ENCODE results near the gene SH3RF2.

The SH3RF2 gene

GRCh38 chr5:146051678-146052077 lies 115.3 kb downstream of the SH3RF2 start:
- no peak for DNase-seq

DNA sequence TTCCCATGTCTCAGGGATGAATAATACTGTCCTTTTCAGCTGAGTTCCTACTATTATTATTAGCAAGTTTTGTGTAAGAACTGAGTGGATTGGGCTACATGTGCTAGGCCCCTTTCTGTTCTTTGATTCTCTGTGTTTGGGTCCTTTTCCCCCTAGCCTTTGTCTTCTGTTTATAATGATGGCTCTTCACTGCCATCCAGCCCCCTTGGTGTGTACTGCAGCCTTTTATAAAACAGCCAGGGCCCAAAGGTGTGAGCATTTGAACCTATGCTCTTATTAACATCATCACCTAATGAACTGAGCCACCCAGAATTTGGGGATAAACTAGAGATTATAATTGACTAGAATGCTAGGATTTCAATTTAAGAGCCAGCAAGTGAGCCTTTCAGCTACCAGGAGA lies 116.4 kb downstream of the SH3RF2 start:
- no peak for DNase-seq

DNA sequence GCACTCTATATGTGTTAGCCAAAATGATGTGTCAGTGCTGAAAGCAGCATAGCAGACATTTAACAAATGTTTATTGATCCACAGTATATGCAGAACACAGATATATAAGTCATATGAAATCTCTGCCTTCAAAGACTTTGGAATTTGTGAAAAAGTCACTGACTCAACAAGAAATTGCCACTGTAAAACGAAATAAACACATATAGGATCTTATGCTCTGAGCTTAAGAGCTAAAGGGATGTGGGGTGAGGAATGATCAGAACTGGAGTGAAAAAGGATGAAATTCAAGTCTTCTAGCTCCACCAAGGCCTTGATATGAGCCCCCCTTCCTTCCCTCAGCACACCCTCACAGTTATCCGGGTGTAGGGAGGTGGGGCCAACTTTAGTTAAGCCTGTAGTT lies 119.1 kb downstream of the SH3RF2 start:
- no peak for DNase-seq

GRCh38 chr5:146059460-146060220 lies 123.3 kb downstream of the SH3RF2 start:
- DNase-seq = no peak

DNA sequence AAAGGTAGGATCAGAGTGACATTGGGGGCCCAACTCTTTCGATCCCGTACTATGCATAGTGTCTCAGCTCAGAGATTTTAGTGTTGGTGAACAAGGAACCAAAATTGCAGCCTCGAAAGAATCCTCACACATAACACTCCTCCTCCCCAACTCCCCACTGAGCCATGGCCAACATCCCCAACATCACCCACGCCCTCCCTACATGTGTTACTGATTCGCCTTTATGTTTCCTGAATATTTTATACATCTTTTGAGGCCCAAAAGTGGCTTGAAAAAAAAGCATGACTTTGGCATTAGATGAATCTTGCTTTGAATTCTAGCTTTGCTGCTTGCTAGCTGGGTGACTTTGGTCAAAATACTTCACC lies 123.8 kb downstream of the SH3RF2 start:
- no peak for DNase-seq

DNA sequence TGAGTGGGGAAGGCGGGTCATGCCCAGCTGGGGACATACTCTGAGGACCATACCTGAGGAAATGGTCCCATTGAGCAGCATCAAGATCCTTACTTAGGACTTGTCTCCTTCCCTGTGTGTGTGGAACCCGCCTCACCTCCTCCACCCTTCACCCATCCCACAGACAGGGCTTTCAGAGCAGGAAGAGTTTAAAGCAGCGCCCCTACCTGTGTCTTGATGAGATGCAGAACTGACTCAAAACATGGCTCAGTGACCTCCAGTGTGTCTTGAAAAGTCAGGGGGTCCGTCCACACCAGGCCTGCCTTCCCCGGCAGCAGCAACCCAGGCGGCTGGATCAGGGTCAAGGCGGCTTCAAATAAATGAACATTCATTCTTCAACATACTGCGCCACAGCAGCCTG lies 130.6 kb downstream of the SH3RF2 start:
- no peak for DNase-seq

- DNase-seq = no peak
Measured at GRCh38 chr5:146068206-146068605, 131.8 kb downstream of the SH3RF2 start.

- DNase-seq = no peak
Measured at GRCh38 chr5:146068977-146069779, 132.8 kb downstream of the SH3RF2 start.

- no peak for DNase-seq
Measured at GRCh38 chr5:146069780-146070099, 133.4 kb downstream of the SH3RF2 start.

- no peak for DNase-seq
Measured at GRCh38 chr5:146070746-146071145, 134.4 kb downstream of the SH3RF2 start.

DNA sequence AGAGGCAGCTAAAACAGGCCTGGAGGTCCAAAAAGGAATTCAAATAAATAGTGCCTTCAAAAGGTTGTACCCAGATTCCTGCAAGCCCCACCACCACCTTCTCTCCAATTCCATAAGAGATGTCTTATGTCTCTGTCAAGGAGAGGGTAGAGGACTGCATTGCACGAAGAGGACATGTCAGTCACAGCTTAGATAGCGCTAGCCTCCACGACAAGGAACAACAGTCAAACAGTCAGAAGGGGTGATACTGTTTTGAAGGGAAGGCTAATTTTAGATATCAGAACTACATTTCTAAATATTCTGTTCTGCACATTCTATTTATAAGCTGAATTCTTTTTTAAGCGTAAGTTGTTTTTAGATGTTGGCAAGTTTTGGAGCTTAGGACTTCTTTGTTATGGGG lies 134.8 kb downstream of the SH3RF2 start:
- no peak for DNase-seq

DNA sequence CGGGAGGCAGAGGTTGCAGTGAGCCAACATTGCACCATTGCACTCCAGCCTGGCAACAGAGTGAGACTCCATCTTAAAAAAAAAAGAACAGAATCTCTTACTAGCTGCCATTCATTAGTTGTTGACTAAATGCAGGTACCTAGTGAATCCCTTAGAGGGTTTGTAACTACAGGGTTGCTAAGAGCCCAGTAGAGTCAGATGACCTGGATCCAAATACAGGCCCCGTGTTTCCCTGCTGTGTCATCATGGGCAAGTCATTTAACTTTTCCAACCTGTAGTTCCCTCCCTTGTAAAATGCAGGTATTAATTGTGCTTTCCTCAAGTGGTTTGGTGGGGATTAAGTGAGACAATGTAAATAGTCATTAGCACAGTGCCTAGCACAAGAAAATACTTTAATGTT lies 136.2 kb downstream of the SH3RF2 start:
- DNase-seq = no peak

DNA sequence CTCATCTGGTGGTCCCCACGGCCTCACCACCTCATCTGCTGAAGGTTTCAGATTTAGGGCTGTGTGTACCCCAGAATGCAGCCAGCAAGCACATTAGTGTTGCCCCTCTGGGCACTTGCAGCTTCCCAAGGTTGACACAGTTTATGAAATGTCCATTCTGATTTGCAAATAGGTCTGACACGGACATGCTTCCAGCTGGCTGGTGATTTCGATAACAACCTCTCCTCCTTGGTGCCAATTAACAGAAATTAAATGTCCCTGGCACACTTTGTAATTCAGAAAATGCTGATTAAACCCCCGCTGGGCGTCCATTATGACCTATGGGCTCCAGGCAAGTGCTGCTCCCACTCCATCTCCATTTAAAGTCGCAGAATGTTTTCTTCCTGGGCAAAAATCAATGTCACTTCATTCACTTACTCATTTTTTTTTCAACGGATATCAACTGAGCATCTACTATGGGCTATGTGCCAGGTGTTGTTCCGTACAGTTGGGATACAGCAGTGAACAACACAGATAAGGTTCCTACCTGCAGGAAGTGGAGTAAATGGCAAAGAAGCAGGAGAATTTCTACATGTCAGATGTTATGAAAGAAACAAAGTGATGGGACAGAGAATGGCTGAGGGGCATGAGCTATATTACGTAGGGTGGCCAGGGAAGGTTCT lies 137.0 kb downstream of the SH3RF2 start:
- DNase-seq = no peak

GRCh38 chr5:146076028-146076427 lies 139.7 kb downstream of the SH3RF2 start:
- DNase-seq = no peak

DNA sequence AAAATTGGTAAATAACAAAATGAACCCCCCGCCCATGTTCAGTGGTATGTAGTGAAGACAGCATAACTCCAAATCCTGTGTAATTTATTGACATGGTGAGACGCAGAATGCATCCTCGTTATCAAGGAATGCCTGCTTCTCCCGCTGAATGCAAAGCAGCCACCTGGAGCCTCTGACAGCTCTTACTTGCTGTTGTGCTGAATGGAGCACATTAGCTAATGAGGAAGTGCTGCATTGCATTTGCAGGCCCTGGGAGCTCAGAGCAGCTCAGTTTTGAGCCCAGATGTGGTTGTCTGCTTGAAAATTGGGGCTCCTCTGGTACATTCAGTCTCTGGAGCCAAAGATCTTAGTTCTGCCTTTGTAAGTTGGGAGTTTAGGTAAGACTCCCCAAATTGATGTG lies 140.1 kb downstream of the SH3RF2 start:
- no peak for DNase-seq

DNA sequence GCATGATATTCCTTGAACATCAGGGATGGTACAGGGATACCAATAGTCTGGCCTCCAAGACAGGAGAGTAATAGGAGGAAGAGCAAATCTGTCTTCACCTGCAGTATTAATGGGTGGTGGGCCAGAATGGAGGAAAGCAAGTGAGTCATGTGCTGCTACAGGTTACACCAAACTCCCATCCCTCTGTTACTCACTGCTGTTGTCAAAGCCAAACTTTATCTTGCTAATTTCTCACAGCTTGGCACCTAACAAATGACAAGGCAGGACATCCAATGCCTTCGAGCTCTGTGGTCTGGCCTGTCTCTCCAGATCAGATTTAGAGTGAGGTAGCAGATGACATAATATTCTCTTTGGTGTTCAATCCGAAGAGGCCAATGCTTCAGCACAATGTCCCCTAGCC lies 142.2 kb downstream of the SH3RF2 start:
- no peak for DNase-seq

GRCh38 chr5:146079695-146080373 lies 143.5 kb downstream of the SH3RF2 start:
- DNase-seq = no peak

DNA sequence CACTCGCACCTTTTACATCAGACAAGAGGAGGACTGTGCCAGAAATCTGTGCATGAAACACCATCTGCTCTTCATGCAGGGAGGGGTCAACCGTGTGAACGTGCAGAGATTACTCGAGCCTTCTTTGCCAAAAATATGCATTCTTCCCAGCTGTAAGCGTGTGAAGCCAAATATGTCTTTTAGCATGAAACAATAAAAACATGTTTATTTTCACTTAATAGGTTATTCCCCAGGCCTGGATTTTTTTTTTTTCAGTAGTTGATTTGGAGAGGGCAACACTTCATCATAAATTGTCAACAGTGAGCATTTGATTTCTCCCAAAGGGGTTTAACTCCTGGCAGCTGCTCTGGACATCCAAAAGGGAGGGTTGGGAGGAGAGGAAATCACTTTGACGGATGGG lies 145.2 kb downstream of the SH3RF2 start:
- DNase-seq = no peak

DNA sequence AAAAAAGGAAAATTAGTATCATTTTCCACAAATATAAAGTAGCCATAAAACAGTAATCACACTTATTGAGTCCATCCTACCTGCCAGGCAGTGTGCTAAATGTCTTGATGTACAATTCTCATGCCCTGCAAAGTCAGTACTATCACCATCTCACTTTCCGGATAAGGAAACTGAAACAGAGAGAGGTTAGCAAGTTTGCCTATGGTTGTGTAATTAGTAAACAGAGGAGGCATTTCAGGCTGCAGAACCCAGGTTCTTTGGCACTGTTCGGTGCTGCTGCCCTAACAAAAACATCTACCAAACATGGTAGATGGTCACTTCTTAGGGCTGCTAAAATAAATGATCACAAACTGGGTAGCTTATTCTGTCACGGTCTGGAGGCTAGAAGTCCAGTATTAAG lies 146.4 kb downstream of the SH3RF2 start:
- no peak for DNase-seq

GRCh38 chr5:146084376-146084775 lies 148.0 kb downstream of the SH3RF2 start:
- no peak for DNase-seq

DNA sequence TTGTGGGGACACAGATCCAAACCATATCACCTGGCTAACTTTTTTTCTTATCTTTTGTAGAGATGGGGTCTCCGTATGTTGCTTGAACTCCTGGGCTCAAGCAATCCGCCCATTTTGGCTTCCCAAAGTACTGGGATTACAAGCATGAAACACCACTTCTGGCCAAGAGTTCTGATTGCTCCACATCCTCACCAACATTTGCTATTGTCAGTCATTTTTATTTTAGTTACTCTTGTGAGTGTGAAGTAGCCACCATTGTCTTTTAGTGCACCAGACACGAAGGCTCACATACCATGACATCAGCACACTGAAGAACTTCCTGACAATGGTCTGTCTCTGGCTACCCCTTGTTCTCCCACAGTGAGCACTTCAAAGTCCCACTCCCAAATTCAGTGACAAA lies 151.7 kb downstream of the SH3RF2 start:
- DNase-seq = no peak

GRCh38 chr5:146089287-146089686 lies 152.9 kb downstream of the SH3RF2 start:
- DNase-seq = no peak

DNA sequence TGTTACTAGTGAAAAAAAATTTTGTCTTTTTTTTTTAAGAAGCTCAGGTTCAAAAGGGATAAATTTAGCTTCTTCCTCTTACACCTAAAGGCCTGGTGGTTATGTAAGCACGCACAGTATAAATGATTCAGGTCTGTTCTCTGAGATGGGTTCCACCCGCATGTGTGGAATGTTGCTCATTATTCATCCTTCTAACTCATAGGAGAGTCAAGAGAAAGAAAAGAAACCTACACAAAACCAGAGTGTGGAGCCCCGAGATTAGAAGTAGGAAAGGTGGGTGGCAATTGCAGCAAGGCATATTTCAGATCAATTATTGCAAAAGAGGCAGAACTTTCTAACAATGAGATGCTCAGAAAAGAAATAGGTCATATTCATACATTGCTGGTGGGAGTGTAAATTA lies 155.5 kb downstream of the SH3RF2 start:
- no peak for DNase-seq

GRCh38 chr5:146098047-146098446 lies 161.7 kb downstream of the SH3RF2 start:
- no peak for DNase-seq

Data from activated T-cell treated with anti-CD3 and anti-CD28 coated beads, Interleukin-2, amount 50 U/mL, for 1 hour (primary cell).